ENCODE measurements around the gene FAM174B.

GRCh38 chr15:92661069-92661468 lies 5.5 kb upstream of the FAM174B start:
- TF ChIP-seq CTCF (IDR thresholded peaks at IDR 0.05) (no peak), POLR2A (IDR thresholded peaks at IDR 0.05) (no peak)

All from ovary (tissue), 3 donors.